Cardiac fibroblast (primary cell): Measurements from ENCODE around the gene NEUROD4.

ENCODE experiments used
- DNase-seq, 2 donors: peaks; one replicate each; pipeline versions ENCODE4 v3.0.0 to v3.0.0-alpha.2; 2010; ENCODE audit warnings: low read depth in 2 of 2
- H3K4me3 ChIP-seq, 2 donors: replicated peaks in 1 of 2; 1 replicate in 1 of 2; 2 replicates in 1 of 2; pipeline ENCODE4 v1.5.1; 2011; ENCODE audit warnings: low read depth in 2 of 2, low read length in 2 of 2, mild to moderate bottlenecking in 2 of 2, moderate library complexity in 1 of 2
- CTCF ChIP-seq: IDR thresholded peaks from one replicate; pipeline ENCODE4 v1.5.1; 2011; ENCODE audit warnings: low read depth, mild to moderate bottlenecking, low read length, inconsistent platforms

Gene NEUROD4

DNA sequence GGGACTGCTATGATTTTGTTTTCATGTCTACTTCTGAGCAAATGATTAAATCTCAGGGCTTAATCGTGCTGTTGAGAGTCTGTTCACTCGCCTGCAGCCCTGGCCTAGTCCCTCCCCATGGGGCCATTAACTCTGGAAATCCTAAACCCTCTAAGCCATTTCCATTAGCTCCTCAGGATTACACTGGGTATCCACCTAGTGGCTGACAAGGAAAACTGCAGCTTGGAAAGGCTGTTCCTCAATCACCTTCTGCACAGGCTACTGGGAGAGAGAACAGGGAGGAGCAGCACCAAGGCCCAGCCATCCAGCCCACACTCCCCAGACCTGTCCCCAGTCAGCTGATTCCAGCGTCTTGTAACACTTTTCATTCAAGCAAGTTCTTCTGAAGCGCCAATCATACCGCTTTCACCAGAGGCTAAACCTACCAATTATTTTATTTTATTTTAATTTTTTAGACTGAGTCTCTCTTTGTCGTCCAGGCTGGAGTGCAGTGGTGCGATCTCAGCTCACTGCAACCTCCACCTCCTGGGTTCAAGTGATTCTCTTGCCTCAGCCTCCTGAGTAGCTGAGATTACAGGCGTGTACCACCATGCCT is 48.7 kb downstream of the NEUROD4 start:
- TF ChIP-seq CTCF, result peak; percentile 88
- DNase-seq, result peak; percentile 68 to 70
- no peak overlapping the region for H3K4me3 ChIP-seq

GRCh38 chr12:55072083-55072482 is 52.3 kb downstream of the NEUROD4 start:
- H3K4me3 ChIP-seq, result no peak overlapping the region
- peak; percentile 26 to 29 for DNase-seq
- peak; percentile 35 for TF ChIP-seq CTCF

DNA sequence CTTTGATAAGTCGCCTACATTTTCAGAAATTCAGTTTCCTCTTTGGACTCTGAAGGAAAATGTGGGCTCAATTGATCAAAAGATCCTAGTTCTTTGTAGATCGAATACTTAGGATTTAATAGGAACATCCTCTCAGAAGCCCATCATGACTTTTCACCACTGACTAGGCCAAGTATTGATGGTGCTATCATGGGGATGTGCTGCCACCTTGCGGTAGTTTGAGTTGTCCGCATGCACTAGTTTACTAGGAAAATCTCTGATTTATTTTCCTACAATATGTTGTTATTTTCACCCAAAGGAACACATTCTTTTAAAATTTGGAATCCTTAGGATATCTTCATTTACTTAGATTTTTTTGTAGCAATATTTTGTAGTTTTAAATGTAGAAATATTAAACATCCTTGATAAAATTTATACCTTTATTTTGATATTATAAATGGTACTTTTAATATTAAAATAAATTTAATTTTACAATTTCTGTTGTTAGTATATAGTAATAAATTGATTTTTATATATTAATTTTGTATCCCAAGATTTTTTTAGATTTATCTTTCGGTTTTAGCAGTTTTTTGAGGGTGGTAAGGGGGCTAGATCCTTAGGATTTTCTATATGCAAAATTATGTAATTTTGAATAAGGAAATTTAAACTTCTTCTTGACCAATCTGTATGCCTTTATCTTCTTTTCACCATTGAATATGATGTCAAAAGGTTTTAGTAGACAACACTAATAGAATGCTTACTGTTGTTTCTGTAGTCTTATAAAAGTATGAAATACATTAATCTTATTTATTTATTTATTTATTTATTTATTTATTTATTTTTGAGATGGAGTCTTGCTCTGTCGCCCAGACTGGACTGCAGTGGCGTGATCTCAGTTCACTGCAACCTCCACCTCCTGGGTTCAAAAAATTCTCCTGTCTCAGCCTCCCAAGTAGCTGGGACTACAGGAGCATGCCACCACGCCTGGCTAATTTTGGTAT is 53.6 kb downstream of the NEUROD4 start:
- TF ChIP-seq CTCF, result peak; percentile 84
- DNase-seq, result peak; percentile 82 to 83
- H3K4me3 ChIP-seq, result no peak overlapping the region

DNA sequence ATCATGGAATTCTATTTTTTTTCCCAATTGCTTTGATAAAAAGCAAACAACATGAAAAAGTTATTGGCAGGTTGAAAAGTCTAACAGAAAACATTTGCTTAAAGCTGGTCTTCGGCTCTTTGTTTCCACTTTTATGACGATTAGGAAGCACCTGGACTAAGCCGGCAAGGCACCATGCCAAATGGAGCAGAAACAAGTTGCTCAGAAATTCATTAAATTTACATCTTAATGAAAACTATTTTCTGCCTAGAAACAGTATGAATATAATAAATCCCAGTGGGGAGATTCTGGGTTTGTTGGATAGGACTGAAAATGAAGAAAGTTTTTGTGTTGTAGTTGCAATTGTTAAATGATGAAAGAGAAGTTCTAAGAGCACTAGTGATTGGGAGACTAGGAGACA is 55.0 kb downstream of the NEUROD4 start:
- DNase-seq, result no peak
- H3K4me3 ChIP-seq, result no peak overlapping the region
- TF ChIP-seq CTCF, result no peak
